HCT116 (cell line): ENCODE measurements around the gene COL23A1.

ENCODE experiments used
- EZH2 ChIP-seq: fragments of 200-600 bp; sonication (generic); IDR thresholded peaks from 2 replicates; pipeline ENCODE4 v1.6.1; 2017; ENCODE audit warnings: antibody characterized with exemption, mixed run types
- EZH2phosphoT487 ChIP-seq: fragments of 200-600 bp; IDR thresholded peaks from 2 replicates; pipeline ENCODE4 v1.6.1; 2018; ENCODE audit warnings: antibody characterized with exemption, borderline replicate concordance
- JUND ChIP-seq: IDR thresholded peaks from 2 replicates; pipeline ENCODE4 v1.6.1; 2012
- POLR2AphosphoS5 ChIP-seq: IDR thresholded peaks from 2 replicates; pipeline ENCODE4 v1.6.1; 2011; ENCODE audit warnings: mild to moderate bottlenecking, low read depth, low read length, moderate library complexity
- TF ChIP-seq, protein P1 (sequence below), 3 experiments: fragments of 200-600 bp in 1 of 3; sonication (generic) in 1 of 3; IDR thresholded peaks in 2 of 3; conservative IDR thresholded peaks in 1 of 3; 2 replicates each; pipeline ENCODE4 v1.5.1; 2012 to 2017; ENCODE audit warnings: low read depth in 2 of 3, low read length in 2 of 3, antibody characterized with exemption in 1 of 3, borderline replicate concordance in 1 of 3, control low read depth in 1 of 3, mild to moderate bottlenecking in 1 of 3, mixed read lengths in 1 of 3, mixed run types in 1 of 3, moderate library complexity in 1 of 3; ENCODE audit not compliant: insufficient read depth in 1 of 3

DNA sequence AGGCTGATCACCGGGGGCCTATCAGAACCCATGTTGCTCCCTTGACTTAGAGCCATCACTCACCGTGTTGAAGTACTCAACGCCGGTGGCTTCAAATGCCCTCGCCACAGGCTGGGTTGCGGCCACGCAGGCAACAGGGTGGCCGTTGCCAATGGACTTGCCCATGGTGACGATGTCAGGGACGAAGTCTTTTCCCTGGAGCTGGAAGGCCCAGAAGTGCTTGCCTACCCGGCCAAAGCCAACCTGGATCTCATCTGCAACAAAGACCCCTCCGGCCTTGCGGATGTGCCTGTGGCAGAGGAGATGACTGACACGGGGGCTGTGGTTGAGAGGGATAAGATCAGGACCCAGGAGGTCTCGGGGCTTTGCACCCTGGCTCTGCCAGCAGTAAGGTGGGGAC is 367.9 kb downstream of the COL23A1 start:
- TF ChIP-seq, protein P1, sequence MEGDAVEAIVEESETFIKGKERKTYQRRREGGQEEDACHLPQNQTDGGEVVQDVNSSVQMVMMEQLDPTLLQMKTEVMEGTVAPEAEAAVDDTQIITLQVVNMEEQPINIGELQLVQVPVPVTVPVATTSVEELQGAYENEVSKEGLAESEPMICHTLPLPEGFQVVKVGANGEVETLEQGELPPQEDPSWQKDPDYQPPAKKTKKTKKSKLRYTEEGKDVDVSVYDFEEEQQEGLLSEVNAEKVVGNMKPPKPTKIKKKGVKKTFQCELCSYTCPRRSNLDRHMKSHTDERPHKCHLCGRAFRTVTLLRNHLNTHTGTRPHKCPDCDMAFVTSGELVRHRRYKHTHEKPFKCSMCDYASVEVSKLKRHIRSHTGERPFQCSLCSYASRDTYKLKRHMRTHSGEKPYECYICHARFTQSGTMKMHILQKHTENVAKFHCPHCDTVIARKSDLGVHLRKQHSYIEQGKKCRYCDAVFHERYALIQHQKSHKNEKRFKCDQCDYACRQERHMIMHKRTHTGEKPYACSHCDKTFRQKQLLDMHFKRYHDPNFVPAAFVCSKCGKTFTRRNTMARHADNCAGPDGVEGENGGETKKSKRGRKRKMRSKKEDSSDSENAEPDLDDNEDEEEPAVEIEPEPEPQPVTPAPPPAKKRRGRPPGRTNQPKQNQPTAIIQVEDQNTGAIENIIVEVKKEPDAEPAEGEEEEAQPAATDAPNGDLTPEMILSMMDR (IDR thresholded peaks at IDR 0.05 in 2 of 3, conservative IDR thresholded peaks at IDR 0.05 in 1 of 3; ENCODE audit: borderline replicate concordance in 1 of 3, insufficient read depth in 1 of 3, low read depth in 2 of 3, low read length in 2 of 3) = no peak
- TF ChIP-seq EZH2 (no peak), EZH2phosphoT487 (no peak), JUND (no peak), POLR2AphosphoS5 (peak; percentile 16; the same call in 1 of the 2 replicates)
